Measurements from ENCODE around the gene GPRC5D.

GPRC5D gene

DNA sequence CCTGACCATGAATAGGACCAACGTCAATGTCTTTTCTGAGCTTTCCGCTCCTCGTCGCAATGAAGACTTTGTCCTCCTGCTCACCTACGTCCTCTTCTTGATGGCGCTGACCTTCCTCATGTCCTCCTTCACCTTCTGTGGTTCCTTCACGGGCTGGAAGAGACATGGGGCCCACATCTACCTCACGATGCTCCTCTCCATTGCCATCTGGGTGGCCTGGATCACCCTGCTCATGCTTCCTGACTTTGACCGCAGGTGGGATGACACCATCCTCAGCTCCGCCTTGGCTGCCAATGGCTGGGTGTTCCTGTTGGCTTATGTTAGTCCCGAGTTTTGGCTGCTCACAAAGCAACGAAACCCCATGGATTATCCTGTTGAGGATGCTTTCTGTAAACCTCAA lies 43.3 kb downstream of the GPRC5D start:
- no peak for DNase-seq
- Histone ChIP-seq H3K23ac (ENCODE audit: low read length in 2 of 2) (no peak overlapping the region), H3K4me2 (ENCODE audit: low read length, poor library complexity, severe bottlenecking) (no peak overlapping the region), H4K91ac (ENCODE audit: low read length) (peak overlapping the region; percentile 12), H3K9me3 (ENCODE audit: control insufficient read depth, low read length) (no peaks in the 10 kb centered on the region), H2BK120ac (ENCODE audit: low read depth, low read length) (no peak overlapping the region), H3K79me1 (replicated peaks; ENCODE audit: low read length, poor library complexity, severe bottlenecking) (peaks cover 13% of the 10 kb centered on the region), H3K14ac (ENCODE audit: low read length in 2 of 2) (no peak overlapping the region), H3K18ac (ENCODE audit: low read depth in 1 of 2, low read length in 2 of 2) (peak overlapping the region in 1 of 2 experiments; percentile 34), H2BK5ac (ENCODE audit: low read depth, low read length, poor library complexity, severe bottlenecking) (no peak overlapping the region), H3K27me3 (ENCODE audit: control insufficient read depth in 1 of 2, insufficient read depth in 1 of 2, low read length in 2 of 2) (no peaks in the 10 kb centered on the region), H4K8ac (ENCODE audit: low read length) (no peak overlapping the region), H2BK12ac (ENCODE audit: low read length in 2 of 2) (peak overlapping the region; percentile 50 to 69), H2AK5ac (ENCODE audit: low read length, severe bottlenecking) (no peak overlapping the region), H3K4me1 (ENCODE audit: control insufficient read depth, insufficient read depth, low read depth, low read length) (no peaks in the 10 kb centered on the region), H3K4ac (ENCODE audit: low read depth in 1 of 2, low read length in 2 of 2) (no peak overlapping the region), H3K27ac (ENCODE audit: low read length, poor library complexity, severe bottlenecking) (no peak overlapping the region), H3K36me3 (ENCODE audit: control insufficient read depth in 1 of 2, insufficient read depth in 2 of 2, low read depth in 1 of 2, low read length in 2 of 2) (peaks cover 12 to 17% of the 10 kb centered on the region in 2 experiments), H3K9ac (ENCODE audit: low read length) (no peak overlapping the region), H2AFZ (ENCODE audit: low read depth, low read length) (no peak overlapping the region), H3K4me3 (ENCODE audit: insufficient read depth in 1 of 2, low read depth in 1 of 2, low read length in 2 of 2) (no peak overlapping the region), H2BK15ac (ENCODE audit: low read depth, poor library complexity, severe bottlenecking) (no peak overlapping the region)
- 96% methylated on average over 12 of the region's 12 CpGs for WGBS

DNA sequence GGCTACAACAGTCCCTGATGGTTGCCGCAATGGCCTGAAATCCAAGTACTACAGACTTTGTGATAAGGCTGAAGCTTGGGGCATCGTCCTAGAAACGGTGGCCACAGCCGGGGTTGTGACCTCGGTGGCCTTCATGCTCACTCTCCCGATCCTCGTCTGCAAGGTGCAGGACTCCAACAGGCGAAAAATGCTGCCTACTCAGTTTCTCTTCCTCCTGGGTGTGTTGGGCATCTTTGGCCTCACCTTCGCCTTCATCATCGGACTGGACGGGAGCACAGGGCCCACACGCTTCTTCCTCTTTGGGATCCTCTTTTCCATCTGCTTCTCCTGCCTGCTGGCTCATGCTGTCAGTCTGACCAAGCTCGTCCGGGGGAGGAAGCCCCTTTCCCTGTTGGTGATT lies 43.7 kb downstream of the GPRC5D start:
- Histone ChIP-seq H3K14ac (ENCODE audit: low read length in 2 of 2) (no peak overlapping the region), H2BK15ac (ENCODE audit: low read depth, poor library complexity, severe bottlenecking) (no peak overlapping the region), H2BK120ac (ENCODE audit: low read depth, low read length) (no peak overlapping the region), H3K4me3 (ENCODE audit: insufficient read depth in 1 of 2, low read depth in 1 of 2, low read length in 2 of 2) (no peak overlapping the region), H4K8ac (ENCODE audit: low read length) (no peak overlapping the region), H2AFZ (ENCODE audit: low read depth, low read length) (no peak overlapping the region), H4K91ac (ENCODE audit: low read length) (peak overlapping the region; percentile 4), H3K79me1 (replicated peaks; ENCODE audit: low read length, poor library complexity, severe bottlenecking) (peaks cover 17% of the 10 kb centered on the region), H3K23ac (ENCODE audit: low read length in 2 of 2) (no peak overlapping the region), H3K27me3 (ENCODE audit: control insufficient read depth in 1 of 2, insufficient read depth in 1 of 2, low read length in 2 of 2) (no peaks in the 10 kb centered on the region), H3K4me2 (ENCODE audit: low read length, poor library complexity, severe bottlenecking) (no peak overlapping the region), H3K4me1 (ENCODE audit: control insufficient read depth, insufficient read depth, low read depth, low read length) (no peaks in the 10 kb centered on the region), H3K18ac (ENCODE audit: low read depth in 1 of 2, low read length in 2 of 2) (no peak overlapping the region), H3K36me3 (ENCODE audit: control insufficient read depth in 1 of 2, insufficient read depth in 2 of 2, low read depth in 1 of 2, low read length in 2 of 2) (peaks cover 8 to 17% of the 10 kb centered on the region in 2 experiments), H3K9ac (ENCODE audit: low read length) (no peak overlapping the region), H3K4ac (ENCODE audit: low read depth in 1 of 2, low read length in 2 of 2) (peak overlapping the region in 1 of 2 experiments; percentile 30), H2AK5ac (ENCODE audit: low read length, severe bottlenecking) (no peak overlapping the region), H3K9me3 (ENCODE audit: control insufficient read depth, low read length) (no peaks in the 10 kb centered on the region), H3K27ac (ENCODE audit: low read length, poor library complexity, severe bottlenecking) (no peak overlapping the region), H2BK5ac (ENCODE audit: low read depth, low read length, poor library complexity, severe bottlenecking) (peak overlapping the region; percentile 10), H2BK12ac (ENCODE audit: low read length in 2 of 2) (peak overlapping the region; percentile 50 to 69)
- 94% methylated on average over 14 of the region's 14 CpGs for WGBS
- no peak for DNase-seq

DNA sequence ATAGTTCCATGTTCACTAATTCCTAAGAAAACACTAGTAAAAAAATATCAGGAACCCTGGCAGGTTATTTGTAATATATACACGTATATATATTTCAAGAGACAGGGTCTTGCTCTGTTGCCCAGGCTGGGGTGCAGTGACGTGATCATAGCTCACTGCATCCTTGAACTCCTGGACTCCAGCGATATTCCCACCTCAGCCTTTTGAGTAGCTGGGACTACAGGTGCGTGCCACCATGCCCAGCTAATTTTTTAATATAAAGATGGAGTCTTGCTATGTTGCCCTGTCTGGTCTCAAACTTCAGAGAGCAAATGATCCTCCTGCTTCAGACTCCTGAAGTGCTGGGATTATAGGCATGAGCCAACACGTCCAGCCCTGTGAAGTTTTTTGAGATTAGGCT lies 44.4 kb downstream of the GPRC5D start:
- H3K9me3 ChIP-seq (ENCODE audit: control insufficient read depth, low read length) = no peaks in the 10 kb centered on the region
- H2BK120ac ChIP-seq (ENCODE audit: low read depth, low read length) = no peak overlapping the region
- no peak overlapping the region for H3K18ac ChIP-seq (ENCODE audit: low read depth in 1 of 2, low read length in 2 of 2)
- H3K79me1 ChIP-seq (replicated peaks; ENCODE audit: low read length, poor library complexity, severe bottlenecking) = peaks cover 18% of the 10 kb centered on the region
- H2BK15ac ChIP-seq (ENCODE audit: low read depth, poor library complexity, severe bottlenecking) = no peak overlapping the region
- H2AK5ac ChIP-seq (ENCODE audit: low read length, severe bottlenecking) = no peak overlapping the region
- H3K36me3 ChIP-seq (ENCODE audit: control insufficient read depth in 1 of 2, insufficient read depth in 2 of 2, low read depth in 1 of 2, low read length in 2 of 2) = peaks cover 6 to 11% of the 10 kb centered on the region in 2 experiments
- no peak overlapping the region for H2AFZ ChIP-seq (ENCODE audit: low read depth, low read length)
- no peak overlapping the region for H3K9ac ChIP-seq (ENCODE audit: low read length)
- no peak overlapping the region for H3K27ac ChIP-seq (ENCODE audit: low read length, poor library complexity, severe bottlenecking)
- H3K14ac ChIP-seq (ENCODE audit: low read length in 2 of 2) = no peak overlapping the region
- H3K27me3 ChIP-seq (ENCODE audit: control insufficient read depth in 1 of 2, insufficient read depth in 1 of 2, low read length in 2 of 2) = no peaks in the 10 kb centered on the region
- H3K4me1 ChIP-seq (ENCODE audit: control insufficient read depth, insufficient read depth, low read depth, low read length) = peaks cover under 1% of the 10 kb centered on the region
- no peak overlapping the region for H2BK12ac ChIP-seq (ENCODE audit: low read length in 2 of 2)
- no peak overlapping the region for H3K4me2 ChIP-seq (ENCODE audit: low read length, poor library complexity, severe bottlenecking)
- 95% methylated on average over 5 of the region's 5 CpGs for WGBS
- no peak overlapping the region for H4K91ac ChIP-seq (ENCODE audit: low read length)
- no peak overlapping the region for H3K23ac ChIP-seq (ENCODE audit: low read length in 2 of 2)
- no peak overlapping the region for H3K4ac ChIP-seq (ENCODE audit: low read depth in 1 of 2, low read length in 2 of 2)
- no peak overlapping the region for H3K4me3 ChIP-seq (ENCODE audit: insufficient read depth in 1 of 2, low read depth in 1 of 2, low read length in 2 of 2)
- H4K8ac ChIP-seq (ENCODE audit: low read length) = no peak overlapping the region
- no peak for DNase-seq
- H2BK5ac ChIP-seq (ENCODE audit: low read depth, low read length, poor library complexity, severe bottlenecking) = no peak overlapping the region

DNA sequence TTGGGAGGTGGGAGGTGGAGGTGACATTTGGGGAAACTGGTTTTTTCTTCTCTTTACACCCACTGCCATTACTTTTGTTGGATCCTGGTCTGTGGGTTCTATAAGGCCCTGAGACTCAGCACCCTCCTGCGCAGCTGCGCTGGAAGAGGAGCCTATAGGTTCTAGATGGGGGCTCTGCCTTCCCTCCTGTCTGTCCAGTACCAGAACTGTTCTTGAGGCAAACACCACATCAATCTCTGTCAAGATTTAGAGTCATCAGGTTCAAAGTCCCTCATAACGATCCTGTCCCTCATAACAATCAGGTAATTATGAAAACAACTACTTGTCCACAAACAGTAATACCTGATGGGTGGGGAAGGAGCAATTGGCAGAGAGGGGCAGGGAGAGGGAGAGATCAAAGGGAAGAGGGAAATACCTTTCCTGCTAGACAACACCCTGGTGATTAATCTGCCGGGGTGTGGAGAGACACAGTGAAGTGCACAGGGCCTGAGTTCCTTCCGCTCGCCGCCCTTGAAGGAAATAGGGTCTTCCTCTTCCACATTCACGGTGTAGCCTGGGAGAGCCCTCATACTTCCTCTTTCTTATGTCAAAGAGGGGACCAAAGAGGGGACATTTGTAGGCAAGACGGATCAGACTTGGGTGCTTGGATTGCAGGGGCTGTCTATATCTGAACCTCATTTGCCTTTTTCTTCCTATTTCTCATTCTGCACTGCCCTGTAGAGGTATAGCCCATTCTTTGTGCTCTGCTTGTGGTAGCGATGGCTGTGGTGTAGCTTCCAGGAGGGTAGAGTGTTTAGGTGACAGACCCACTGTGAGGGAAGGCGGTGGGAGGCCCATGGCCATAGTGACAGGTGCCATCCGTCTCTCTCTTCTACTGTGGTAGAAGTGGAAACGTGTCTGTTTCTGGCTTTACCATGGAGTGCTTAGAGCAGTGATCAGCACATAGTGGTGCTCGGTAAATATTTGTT lies 48.0 kb downstream of the GPRC5D start:
- Histone ChIP-seq H3K23ac (ENCODE audit: low read length in 2 of 2) (no peak overlapping the region), H3K4ac (ENCODE audit: low read depth in 1 of 2, low read length in 2 of 2) (peak overlapping the region in 1 of 2 experiments; percentile 53), H2BK15ac (ENCODE audit: low read depth, poor library complexity, severe bottlenecking) (peak overlapping the region; percentile 77), H2BK12ac (ENCODE audit: low read length in 2 of 2) (peak overlapping the region in 1 of 2 experiments; percentile 80), H3K4me1 (ENCODE audit: control insufficient read depth, insufficient read depth, low read depth, low read length) (peaks cover 18% of the 10 kb centered on the region), H4K8ac (ENCODE audit: low read length) (no peak overlapping the region), H3K9me3 (ENCODE audit: control insufficient read depth, low read length) (no peaks in the 10 kb centered on the region), H3K9ac (ENCODE audit: low read length) (no peak overlapping the region), H2AFZ (ENCODE audit: low read depth, low read length) (no peak overlapping the region), H4K91ac (ENCODE audit: low read length) (peak overlapping the region; percentile 64), H3K18ac (ENCODE audit: low read depth in 1 of 2, low read length in 2 of 2) (peak overlapping the region in 1 of 2 experiments; percentile 45), H3K4me2 (ENCODE audit: low read length, poor library complexity, severe bottlenecking) (no peak overlapping the region), H2AK5ac (ENCODE audit: low read length, severe bottlenecking) (peak overlapping the region; percentile 60), H3K79me1 (replicated peaks; ENCODE audit: low read length, poor library complexity, severe bottlenecking) (peaks cover 16% of the 10 kb centered on the region), H2BK5ac (ENCODE audit: low read depth, low read length, poor library complexity, severe bottlenecking) (no peak overlapping the region), H3K27me3 (ENCODE audit: control insufficient read depth in 1 of 2, insufficient read depth in 1 of 2, low read length in 2 of 2) (no peaks in the 10 kb centered on the region), H2BK120ac (ENCODE audit: low read depth, low read length) (peak overlapping the region; percentile 29), H3K27ac (ENCODE audit: low read length, poor library complexity, severe bottlenecking) (no peak overlapping the region), H3K36me3 (ENCODE audit: control insufficient read depth in 1 of 2, insufficient read depth in 2 of 2, low read depth in 1 of 2, low read length in 2 of 2) (peaks cover 6 to 8% of the 10 kb centered on the region in 2 experiments), H3K14ac (ENCODE audit: low read length in 2 of 2) (peak overlapping the region in 1 of 2 experiments; percentile 87), H3K4me3 (ENCODE audit: insufficient read depth in 1 of 2, low read depth in 1 of 2, low read length in 2 of 2) (no peak overlapping the region)
- no peak for DNase-seq
- 96% methylated on average over 12 of the region's 14 CpGs for WGBS
